Ammon's horn (tissue), 1 donor: ENCODE results near the gene CELSR1.
A peak's percentile ranks its signal among the peaks of the same experiment; 100 is the strongest.

Experiments
- DNase-seq: peaks from one replicate; pipeline ENCODE4 v3.0.0-alpha.2; 2016; ENCODE audit warnings: low spot score

CELSR1 gene

GRCh38 chr22:46551321-46551720 lies 13.9 kb upstream of the CELSR1 start:
- no peak for DNase-seq

DNA sequence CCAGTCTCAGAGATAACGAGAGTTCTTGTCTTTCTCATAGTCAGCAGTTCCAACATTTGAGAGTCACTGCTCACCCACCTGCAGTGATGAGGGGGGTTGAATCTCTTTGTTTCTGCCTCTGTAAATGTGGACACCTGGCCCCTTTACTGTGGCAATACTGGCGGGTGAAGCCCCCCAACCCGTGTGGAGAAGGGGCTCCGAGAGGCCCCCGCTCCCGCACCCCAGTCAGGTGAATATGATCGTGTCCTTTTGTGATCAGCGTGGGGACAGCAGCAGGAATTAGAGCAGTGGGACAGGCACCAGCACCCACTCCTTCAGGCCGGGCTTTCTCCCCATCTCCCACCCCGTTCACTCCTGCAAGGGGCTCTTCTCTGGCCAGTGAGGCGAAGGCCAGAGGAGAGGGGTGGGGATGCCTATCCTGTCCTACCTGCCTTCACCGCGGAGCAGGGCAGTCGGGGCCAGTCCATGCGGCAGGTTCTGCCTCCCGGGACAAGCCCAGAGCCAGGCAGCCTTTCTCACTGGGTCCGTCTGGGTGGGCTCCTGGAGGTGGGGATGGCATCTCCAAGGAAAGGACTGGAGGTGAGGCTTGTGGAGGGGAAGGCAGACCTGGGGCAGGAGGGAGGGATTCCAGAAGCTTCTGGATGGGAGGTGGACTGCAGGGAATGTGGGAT lies 12.7 kb upstream of the CELSR1 start:
- DNase-seq = no peak

DNA sequence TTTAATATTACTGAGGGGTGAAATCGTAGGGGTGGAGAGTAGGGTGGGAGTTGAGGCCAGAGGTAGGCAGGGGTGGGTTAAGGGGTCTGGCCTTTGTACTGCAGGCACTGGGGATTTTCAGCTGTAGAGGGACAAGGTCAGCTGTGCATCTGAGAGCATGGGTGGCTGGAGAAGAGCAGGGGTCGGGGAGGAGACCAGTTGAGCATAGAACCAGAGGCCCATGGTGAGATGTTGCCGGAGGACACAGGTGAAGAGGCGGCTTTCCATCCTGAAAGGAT lies 12.1 kb upstream of the CELSR1 start:
- DNase-seq = no peak

DNA sequence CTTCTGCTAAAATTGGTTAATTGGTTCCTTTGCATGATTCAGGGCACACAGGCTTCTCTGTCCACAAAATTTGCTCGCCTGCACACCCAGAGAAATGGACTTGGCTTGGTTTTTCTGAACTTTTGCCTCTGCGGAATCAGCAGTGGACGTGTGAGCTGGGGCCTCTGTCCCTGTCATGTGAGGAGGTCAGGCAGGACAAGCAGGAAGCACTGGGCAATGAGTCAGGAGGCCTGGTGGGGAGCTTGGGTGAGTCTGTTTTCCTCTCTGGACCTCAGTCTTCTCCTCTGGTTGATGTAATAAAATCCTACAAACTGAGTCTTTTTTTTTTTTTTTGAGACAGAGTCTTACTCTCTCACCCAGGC lies 10.4 kb upstream of the CELSR1 start:
- peak; percentile 33 for DNase-seq

GRCh38 chr22:46547179-46547882 lies 9.9 kb upstream of the CELSR1 start:
- DNase-seq = no peak

DNA sequence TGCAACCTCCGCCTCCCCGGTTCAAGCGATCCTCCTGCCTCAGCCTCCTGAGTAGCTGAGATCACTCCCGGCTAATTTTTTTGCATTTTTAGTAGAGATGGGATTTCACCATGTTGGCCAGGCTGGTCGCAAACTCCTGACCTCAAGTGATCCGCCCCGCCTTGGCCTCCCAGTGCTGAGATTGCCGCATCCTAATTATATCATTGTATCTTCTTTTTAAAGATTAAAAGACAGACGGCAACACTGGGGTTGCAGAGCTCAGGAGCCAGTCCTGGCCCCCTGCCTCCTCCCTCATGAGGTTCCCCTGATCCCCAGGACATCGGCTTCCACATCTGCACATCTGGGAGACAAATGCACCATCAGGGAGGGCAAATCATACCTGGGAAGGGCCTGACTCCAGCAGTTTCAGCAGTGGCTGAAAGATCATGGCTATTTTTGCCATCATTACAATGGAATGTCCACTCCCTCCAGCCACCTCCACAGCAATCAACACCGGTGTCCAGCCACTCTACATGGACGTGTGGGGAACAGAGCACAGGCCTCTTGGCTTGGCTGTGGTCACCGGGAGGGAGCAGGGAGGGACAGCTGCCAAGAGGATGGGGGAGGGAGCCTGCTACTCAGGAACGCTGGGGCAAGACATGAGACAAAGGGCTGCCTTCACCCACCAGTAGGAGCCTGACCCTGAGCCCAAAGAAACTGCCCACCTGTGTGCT lies 9.2 kb upstream of the CELSR1 start:
- DNase-seq = peak; percentile 25

DNA sequence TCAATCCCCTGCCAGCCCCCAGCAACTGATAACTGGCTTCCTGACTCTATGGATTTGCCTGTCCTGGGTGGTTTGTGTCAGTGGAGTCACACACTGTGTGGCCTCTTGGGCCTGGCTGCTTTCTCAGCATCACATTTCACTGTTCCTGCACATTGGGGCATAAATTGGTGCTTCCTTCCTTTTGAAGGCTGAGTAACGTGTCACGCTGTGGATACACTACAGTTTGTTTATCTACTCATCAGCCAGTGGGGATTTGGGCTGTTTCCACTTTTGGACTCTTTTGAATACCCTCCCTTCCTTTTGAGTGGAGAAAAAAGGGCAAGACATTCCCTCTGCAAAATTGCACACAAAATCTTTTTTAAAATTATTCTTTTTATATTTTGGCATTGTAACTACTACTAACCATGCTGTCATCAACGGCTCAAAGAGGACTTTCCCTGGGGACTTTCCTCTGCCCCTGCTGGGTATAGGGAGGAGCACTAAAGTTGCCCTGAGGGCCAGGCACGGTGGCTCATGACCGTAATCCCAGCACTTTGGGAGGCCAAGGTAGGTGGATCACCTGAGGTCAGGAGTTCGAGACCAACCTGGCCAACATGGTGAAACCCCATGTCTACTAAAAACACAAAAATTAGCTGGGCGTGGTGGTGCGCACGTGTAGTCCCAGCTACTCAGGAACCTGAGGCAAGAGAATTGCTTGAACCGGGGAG lies 7.8 kb upstream of the CELSR1 start:
- DNase-seq = no peak

- peak; percentile 82 for DNase-seq
Measured at GRCh38 chr22:46542011-46542985, 4.9 kb upstream of the CELSR1 start.

- no peak for DNase-seq
Measured at GRCh38 chr22:46541536-46541935, 4.1 kb upstream of the CELSR1 start.

- no peak for DNase-seq
Measured at GRCh38 chr22:46540874-46541273, 3.5 kb upstream of the CELSR1 start.

DNA sequence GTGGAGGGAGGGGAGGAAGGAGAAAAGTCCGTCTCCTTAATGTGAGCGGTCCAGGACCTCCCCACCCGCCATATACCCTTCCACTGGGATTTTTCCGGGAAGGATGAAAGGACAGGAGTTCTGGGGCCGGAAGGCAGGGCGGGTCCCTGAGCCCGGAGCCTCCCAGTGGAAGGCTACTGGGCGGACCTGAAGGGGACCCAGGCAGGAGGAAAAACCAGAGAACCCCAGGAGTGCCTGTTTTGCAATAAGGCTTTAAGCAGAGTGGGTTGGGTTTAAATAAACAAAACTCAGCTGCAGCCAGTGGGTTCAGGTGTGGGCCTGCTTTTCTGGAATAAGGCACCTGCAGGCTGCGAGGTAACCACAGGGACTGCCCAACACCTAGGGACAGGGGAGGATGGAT lies 1.7 kb upstream of the CELSR1 start:
- DNase-seq = no peak

- DNase-seq = no peak
Measured at GRCh38 chr22:46538814-46539160, 1.4 kb upstream of the CELSR1 start.

DNA sequence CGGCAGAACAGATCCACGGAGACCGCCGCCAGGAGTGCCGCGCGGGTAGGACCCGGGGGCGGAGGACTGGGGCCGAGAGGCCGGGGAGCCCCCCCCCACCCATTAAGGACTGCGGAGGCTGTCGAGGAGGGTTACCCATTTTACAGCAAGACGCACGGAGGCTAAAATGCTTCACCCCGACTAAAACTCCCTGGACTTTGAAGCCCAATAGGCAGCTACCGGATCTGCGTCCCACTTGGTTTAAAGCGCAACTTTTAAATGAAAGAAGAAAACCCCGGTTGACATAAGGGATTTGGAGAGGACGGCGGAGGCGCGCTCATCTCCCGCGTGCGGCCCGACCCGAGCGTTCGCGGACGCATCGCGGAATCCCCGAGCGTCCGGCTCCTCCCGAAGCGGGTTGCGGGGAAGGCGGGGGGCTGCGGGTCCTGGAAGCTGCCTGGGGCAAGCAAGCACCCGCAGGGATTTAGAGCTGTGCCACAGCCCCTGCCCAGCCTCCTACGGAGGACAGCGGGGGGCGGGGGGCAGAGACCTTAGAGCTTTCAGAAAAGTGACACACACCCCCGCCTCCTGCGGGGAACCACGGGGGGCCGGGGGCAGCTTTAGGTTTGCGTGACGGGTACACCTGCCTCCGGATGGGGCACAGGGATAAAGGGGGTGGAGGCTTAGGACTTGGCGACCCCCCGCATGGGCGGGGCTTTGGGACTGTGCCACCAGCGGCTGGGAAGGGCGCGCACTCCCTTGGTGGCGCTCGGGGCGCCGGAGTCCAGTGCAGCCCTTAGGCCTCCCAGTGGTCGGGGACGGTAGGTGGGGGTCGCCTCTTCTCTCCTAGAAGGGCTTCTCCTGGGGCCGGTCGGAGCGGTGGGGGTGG lies 760 bp upstream of the CELSR1 start:
- DNase-seq = no peak

- no peak for DNase-seq
Measured at GRCh38 chr22:46536537-46537224, 739 bp downstream of the CELSR1 start.

- DNase-seq = no peak
Measured at GRCh38 chr22:46535876-46536536, 1.4 kb downstream of the CELSR1 start.

- no peak for DNase-seq
Measured at GRCh38 chr22:46534901-46535630, 2.4 kb downstream of the CELSR1 start.

DNA sequence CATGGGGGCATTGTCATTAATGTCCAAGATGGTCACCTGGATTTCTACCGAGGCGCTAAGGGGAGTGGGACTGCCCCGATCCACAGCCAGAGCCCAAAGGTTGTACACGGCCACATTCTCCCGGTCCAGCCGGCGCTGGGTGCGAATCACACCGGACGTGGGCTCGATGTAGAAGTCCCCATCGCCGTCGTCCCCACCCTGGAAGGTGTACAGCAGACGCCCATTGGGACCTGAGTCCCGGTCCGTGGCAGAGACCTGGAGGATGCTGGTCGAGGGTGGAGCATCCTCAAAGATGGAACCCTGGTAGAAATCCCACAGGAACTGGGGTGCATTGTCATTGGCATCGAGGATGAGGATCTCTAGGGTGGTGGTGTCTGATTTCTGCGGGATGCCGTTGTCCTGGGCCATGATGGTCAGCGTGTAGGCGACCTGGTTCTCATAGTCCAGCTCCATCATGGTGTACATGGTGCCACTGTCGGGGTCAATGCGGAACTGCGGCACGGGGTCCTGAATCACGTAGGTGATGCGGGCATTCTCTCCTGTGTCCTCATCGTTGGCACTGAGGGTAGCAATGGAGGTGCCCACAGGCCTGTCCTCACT lies 3.1 kb downstream of the CELSR1 start:
- no peak for DNase-seq

- no peak for DNase-seq
Measured at GRCh38 chr22:46533070-46533833, 4.2 kb downstream of the CELSR1 start.
